Measurements from ENCODE around the gene CIDEC.
"Not testable (repeated sequence)": the region's sequence is repeated elsewhere in the genome, so short reads cannot be mapped to it uniquely, and the experiment has no call there.

Gene CIDEC

GRCh38 chr3:9852528-9852927 lies 27.5 kb downstream of the CIDEC start:
- peak; percentile 6 for TF ChIP-seq CTCF (IDR thresholded peaks at IDR 0.05; ENCODE audit: extremely low read depth, insufficient read depth, missing control alignments)
- in situ Hi-C loops (cut with MboI; ENCODE audit: low pct_unique_long_range_greater_than_20kb, low sequenced_read_pairs, unreplicated experiment), result no loop called here
- DNase-seq (ENCODE audit: low spot score), result no peak

- DNase-seq (ENCODE audit: low spot score); in situ Hi-C loops (cut with MboI; ENCODE audit: low pct_unique_long_range_greater_than_20kb, low sequenced_read_pairs, unreplicated experiment): not testable (repeated sequence)
These were observed 28.1 kb downstream of the CIDEC start for GRCh38 chr3:9851926-9852325.

GRCh38 chr3:9851383-9851782 lies 28.7 kb downstream of the CIDEC start:
- in situ Hi-C loops (cut with MboI; ENCODE audit: low pct_unique_long_range_greater_than_20kb, low sequenced_read_pairs, unreplicated experiment); DNase-seq (ENCODE audit: low spot score): not testable (repeated sequence)

GRCh38 chr3:9848860-9849259 lies 31.2 kb downstream of the CIDEC start:
- in situ Hi-C loops (cut with MboI; ENCODE audit: low pct_unique_long_range_greater_than_20kb, low sequenced_read_pairs, unreplicated experiment); DNase-seq (ENCODE audit: low spot score): not testable (repeated sequence)
- peak; percentile 57 for TF ChIP-seq CTCF (IDR thresholded peaks at IDR 0.05; ENCODE audit: extremely low read depth, insufficient read depth, missing control alignments)

GRCh38 chr3:9847870-9848269 lies 32.2 kb downstream of the CIDEC start:
- DNase-seq (ENCODE audit: low spot score); in situ Hi-C loops (cut with MboI; ENCODE audit: low pct_unique_long_range_greater_than_20kb, low sequenced_read_pairs, unreplicated experiment): not testable (repeated sequence)

GRCh38 chr3:9846931-9847488 lies 33.0 kb downstream of the CIDEC start:
- in situ Hi-C loops (cut with MboI; ENCODE audit: low pct_unique_long_range_greater_than_20kb, low sequenced_read_pairs, unreplicated experiment), result no loop called here
- DNase-seq (ENCODE audit: low spot score), result no peak
- TF ChIP-seq CTCF (IDR thresholded peaks at IDR 0.05; ENCODE audit: extremely low read depth, insufficient read depth, missing control alignments), result no peak

GRCh38 chr3:9846231-9846630 lies 33.8 kb downstream of the CIDEC start:
- in situ Hi-C loops (cut with MboI; ENCODE audit: low pct_unique_long_range_greater_than_20kb, low sequenced_read_pairs, unreplicated experiment), result no loop called here
- no peak for TF ChIP-seq CTCF (IDR thresholded peaks at IDR 0.05; ENCODE audit: extremely low read depth, insufficient read depth, missing control alignments)

GRCh38 chr3:9843715-9844438 lies 36.2 kb downstream of the CIDEC start, which contains the start of gene RPUSD3:
TSS of gene RPUSD3 (minus strand) at chr3:9844008. CDS start at chr3:9843990, 18 bp downstream.
- DNase-seq (ENCODE audit: low spot score), result peak; percentile 99
- no peak for TF ChIP-seq CTCF (IDR thresholded peaks at IDR 0.05; ENCODE audit: extremely low read depth, insufficient read depth, missing control alignments)
- in situ Hi-C loops (cut with MboI; ENCODE audit: low pct_unique_long_range_greater_than_20kb, low sequenced_read_pairs, unreplicated experiment), result no loop called here

More at GRCh38 chr3:9846231-9846630, 33.8 kb downstream of the CIDEC start:
- no peak for DNase-seq (ENCODE audit: low spot score)

Data from GM13977 (cell line).